Measurements from ENCODE around the gene UBAP1. TPM values are rescaled to one million over a fixed set of nuclear protein-coding genes. Genes with fewer than 3 reads are reported as not detected.
"Not testable (repeated sequence)": the region's sequence is repeated elsewhere in the genome, so short reads cannot be mapped to it uniquely, and the experiment has no call there.

UBAP1 gene
- total and polyA plus RNA-seq, 8 donors: 40.5 to 54.1 (median 48.8) TPM

DNA sequence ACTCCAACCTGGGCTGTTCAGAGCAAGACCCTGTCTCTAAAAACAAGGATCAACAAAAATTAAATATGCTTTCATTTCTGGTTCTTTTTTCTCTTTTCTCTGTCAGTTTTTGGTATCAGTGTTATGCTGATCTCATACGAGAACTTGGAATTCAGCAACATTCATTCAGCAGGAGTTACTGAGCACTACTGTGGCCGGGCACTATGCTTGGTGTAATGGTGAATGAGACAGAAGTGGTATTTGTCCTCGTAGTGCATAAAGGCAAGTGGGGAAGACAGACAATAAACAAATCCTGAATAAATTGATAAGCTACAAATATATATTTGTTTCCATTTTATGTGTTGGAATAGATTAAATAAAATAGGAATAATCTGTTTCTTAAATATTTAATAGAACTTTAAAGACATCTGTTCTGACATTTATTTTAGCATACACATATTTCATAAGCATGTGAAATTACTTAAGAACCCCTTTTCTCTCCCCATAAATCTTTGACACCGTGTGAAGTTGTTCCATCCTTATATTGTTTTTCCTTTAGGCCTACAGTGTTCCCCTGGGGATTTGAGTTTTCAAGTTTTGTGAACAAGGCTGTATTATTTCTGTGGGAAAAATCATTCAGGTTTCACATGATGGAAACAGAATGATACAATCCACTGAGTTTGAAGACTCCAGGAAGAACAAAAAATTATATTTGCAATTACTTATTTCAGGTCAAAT lies 24.6 kb downstream of the UBAP1 start:
- H3K36me3 ChIP-seq: peaks cover 0 to 16% of the 10 kb centered on the region in 2 donors
- DNase-seq: no peak
- no peak for ATAC-seq
- H3K27ac ChIP-seq: no peak overlapping the region
- H3K4me3 ChIP-seq: no peak overlapping the region
- intact Hi-C loops (cut with DNase I): no loop called here
- H3K27me3 ChIP-seq: no peaks in the 10 kb centered on the region
- peaks cover 4 to 25% of the 10 kb centered on the region in 2 donors for H3K4me1 ChIP-seq
- H3K9me3 ChIP-seq: no peaks in the 10 kb centered on the region
- TF ChIP-seq, protein P1, sequence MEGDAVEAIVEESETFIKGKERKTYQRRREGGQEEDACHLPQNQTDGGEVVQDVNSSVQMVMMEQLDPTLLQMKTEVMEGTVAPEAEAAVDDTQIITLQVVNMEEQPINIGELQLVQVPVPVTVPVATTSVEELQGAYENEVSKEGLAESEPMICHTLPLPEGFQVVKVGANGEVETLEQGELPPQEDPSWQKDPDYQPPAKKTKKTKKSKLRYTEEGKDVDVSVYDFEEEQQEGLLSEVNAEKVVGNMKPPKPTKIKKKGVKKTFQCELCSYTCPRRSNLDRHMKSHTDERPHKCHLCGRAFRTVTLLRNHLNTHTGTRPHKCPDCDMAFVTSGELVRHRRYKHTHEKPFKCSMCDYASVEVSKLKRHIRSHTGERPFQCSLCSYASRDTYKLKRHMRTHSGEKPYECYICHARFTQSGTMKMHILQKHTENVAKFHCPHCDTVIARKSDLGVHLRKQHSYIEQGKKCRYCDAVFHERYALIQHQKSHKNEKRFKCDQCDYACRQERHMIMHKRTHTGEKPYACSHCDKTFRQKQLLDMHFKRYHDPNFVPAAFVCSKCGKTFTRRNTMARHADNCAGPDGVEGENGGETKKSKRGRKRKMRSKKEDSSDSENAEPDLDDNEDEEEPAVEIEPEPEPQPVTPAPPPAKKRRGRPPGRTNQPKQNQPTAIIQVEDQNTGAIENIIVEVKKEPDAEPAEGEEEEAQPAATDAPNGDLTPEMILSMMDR (IDR thresholded peaks at IDR 0.05): no peak

DNA sequence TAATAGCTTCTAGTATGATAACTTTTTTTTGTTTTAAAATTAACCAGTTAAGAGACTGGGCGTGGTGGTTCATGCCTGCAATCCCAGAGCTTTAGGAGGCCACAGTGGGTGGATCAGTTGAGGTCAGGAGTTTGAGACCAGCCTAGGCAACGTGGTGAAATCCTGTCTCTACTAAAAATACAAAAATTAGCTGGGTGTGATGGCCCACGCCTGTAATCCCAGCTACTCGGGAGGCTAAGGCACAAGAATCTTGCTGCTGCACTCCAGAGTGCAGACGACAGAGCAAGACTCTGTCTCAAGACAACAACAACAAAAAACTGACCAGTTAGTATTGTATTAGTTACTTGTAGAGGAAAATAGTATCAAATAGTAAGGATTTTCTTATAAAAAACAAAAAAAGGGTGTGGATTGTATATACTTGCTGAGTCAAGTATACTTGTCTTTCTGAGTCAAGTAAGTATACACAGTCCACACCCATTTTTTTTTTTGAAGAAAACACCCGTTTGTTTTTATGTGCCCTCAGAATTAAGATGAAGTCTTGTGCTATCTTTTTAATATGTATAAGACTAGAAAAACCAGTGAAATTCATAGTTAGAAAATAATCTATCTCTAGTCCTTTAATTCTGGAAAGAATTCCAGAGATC lies 25.3 kb downstream of the UBAP1 start:
- no peaks in the 10 kb centered on the region for H3K27me3 ChIP-seq
- H3K36me3 ChIP-seq: peaks cover 0 to 16% of the 10 kb centered on the region in 2 donors
- ATAC-seq: peak; percentile 74
- no peaks in the 10 kb centered on the region for H3K9me3 ChIP-seq
- TF ChIP-seq, protein P1 (IDR thresholded peaks at IDR 0.05): no peak
- no peak overlapping the region for H3K4me3 ChIP-seq
- intact Hi-C loops (cut with DNase I): no loop called here
- no peak overlapping the region for H3K27ac ChIP-seq
- DNase-seq: no peak
- H3K4me1 ChIP-seq: peaks cover 4 to 21% of the 10 kb centered on the region in 2 donors

DNA sequence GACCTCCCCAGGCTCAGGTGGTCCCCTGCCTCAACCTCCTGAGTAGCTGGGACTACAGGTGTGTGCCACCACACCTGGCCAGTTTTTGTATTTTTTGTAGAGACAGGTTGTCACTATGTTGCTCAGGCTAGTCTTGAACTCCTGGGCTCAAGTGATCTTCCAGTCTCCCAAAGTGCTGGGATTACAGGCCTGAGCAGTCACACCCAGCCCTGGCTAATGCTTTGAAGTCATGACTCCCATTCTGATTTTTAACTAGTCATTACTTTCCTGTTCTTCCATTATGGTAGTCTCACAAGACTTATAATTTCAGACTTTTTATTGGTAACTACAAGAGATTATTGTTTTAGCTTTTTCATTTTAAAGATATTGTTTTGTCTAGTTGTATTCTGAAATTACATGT lies 26.3 kb downstream of the UBAP1 start:
- no peak overlapping the region for H3K27ac ChIP-seq
- no peaks in the 10 kb centered on the region for H3K27me3 ChIP-seq
- TF ChIP-seq, protein P1 (IDR thresholded peaks at IDR 0.05): no peak
- intact Hi-C loops (cut with DNase I): no loop called here
- H3K4me3 ChIP-seq: no peak overlapping the region
- no peak for DNase-seq
- no peak for ATAC-seq
- peaks cover 0 to 16% of the 10 kb centered on the region in 2 donors for H3K36me3 ChIP-seq
- peaks cover 4 to 21% of the 10 kb centered on the region in 2 donors for H3K4me1 ChIP-seq
- H3K9me3 ChIP-seq: no peaks in the 10 kb centered on the region

DNA sequence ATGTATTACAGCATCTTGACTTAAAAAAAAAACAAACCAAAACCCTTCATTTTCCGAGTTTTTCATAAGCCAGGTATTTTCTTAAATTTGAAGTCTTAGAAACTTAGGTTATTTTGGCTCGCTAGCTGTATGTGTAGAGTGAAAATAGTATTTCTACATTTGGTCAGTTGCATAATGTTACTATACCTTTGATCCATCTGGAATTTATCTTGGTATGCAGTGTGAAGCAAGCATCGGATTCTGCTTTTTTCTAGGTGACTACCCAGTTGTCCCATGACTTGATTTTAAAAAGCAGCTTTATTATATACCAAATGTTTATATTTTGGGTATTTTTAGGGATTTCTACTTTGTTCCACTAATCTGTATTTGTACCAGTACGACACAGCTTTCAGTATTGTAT lies 27.7 kb downstream of the UBAP1 start:
- TF ChIP-seq, protein P1 (IDR thresholded peaks at IDR 0.05): no peak
- no peak overlapping the region for H3K27ac ChIP-seq

DNA sequence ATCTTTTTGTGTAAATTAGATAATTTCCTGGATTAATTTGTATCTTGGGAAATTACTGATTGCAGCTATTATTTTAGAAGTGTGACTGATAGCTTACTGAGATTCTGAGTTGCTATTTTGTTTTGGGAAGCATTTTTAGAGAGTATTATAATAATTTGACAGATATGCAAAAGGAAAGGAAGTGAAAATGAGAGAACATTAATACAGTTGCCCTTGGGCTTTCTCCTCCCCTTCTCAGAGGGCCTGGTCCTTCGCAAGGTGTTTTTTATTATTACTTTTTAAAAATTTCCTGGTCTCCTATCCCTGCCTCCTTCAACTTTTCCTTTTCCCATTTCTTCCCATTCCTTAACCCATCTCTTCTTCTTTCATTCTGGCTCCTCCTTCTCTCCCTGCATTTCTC lies 32.6 kb downstream of the UBAP1 start:
- TF ChIP-seq, protein P1 (IDR thresholded peaks at IDR 0.05): no peak
- H3K4me1 ChIP-seq: no peaks in the 10 kb centered on the region
- H3K4me3 ChIP-seq: no peak overlapping the region
- intact Hi-C loops (cut with DNase I): no loop called here
- no peak overlapping the region for H3K27ac ChIP-seq
- H3K27me3 ChIP-seq: no peaks in the 10 kb centered on the region
- H3K36me3 ChIP-seq: no peaks in the 10 kb centered on the region
- no peaks in the 10 kb centered on the region for H3K9me3 ChIP-seq
- DNase-seq: no peak
- no peak for ATAC-seq

More for the DNA sequence above, 27.7 kb downstream of the UBAP1 start:
- Histone ChIP-seq H3K36me3 (peaks cover 0 to 6% of the 10 kb centered on the region in 2 donors), H3K9me3 (no peaks in the 10 kb centered on the region), H3K4me3 (no peak overlapping the region), H3K4me1 (peaks cover 4 to 21% of the 10 kb centered on the region in 2 donors), H3K27me3 (no peaks in the 10 kb centered on the region)
- no peak for DNase-seq
- intact Hi-C loops (cut with DNase I): no loop called here
- no peak for ATAC-seq

DNA sequence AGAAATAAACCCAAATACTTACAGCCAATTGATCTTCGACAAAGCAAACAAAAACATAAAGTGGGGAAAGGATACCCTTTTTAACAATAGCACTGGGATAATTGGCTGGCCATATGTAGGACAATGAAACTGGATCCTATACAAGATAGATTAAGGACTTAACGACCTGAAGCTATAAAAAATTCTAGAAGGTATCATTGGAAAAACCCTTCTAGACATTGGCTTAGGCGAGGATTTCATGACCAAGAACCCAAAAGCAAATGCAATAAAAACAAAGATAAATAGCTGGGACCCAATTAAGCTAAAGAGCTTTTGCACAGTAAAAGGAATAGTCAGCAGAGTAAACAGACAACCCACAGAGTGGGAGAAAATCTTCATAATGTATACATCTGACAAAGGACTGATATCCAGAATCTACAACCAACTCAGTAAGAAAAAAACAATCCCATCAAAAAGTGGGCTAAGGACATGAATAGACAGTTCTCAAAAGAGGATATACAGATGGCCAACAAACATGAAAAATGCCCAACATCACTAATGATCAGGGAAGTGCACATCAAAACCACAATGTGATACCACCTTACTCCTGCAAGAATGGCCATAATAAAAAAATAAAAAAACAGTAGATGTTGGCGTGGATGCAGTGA lies 35.6 kb downstream of the UBAP1 start:
- H3K4me1 ChIP-seq; intact Hi-C loops (cut with DNase I); ATAC-seq; H3K27ac ChIP-seq; H3K4me3 ChIP-seq; H3K36me3 ChIP-seq; H3K27me3 ChIP-seq; DNase-seq; H3K9me3 ChIP-seq: not testable (repeated sequence)

Measured in left lung (tissue), 10 donors.